B cell (primary cell): ENCODE data around the gene UBE2J2. TPM values are rescaled to one million over a fixed set of nuclear protein-coding genes. Genes with fewer than 3 reads are reported as not detected.

Experiments used
- ATAC-seq: fragments of 200-7000 bp; cut with Tn5 transposase; one replicate; pipeline ENCODE4 v1.10.0; 2021; ENCODE audit warnings: low read depth, mild to moderate bottlenecking, moderate number of reproducible peaks, moderate library complexity
- CTCF ChIA-PET: fragments of 350-600 bp; sonication (Branson Sonifier 250); formaldehyde crosslinking; loops from one replicate; lab custom pipeline; 2021; ENCODE audit warnings: antibody characterized with exemption, inconsistent platforms; lab: Charles Lee
- POLR2A ChIA-PET: fragments of 350-600 bp; sonication (Branson Sonifier 250); formaldehyde crosslinking; loops from one replicate; lab custom pipeline; 2021; ENCODE audit warnings: antibody characterized with exemption; lab: Charles Lee
- DNase-seq: peaks from one replicate; pipeline ENCODE4 v3.0.0; 2013
- H2AFZ ChIP-seq: 2 replicates; pipeline ENCODE4 v1.6.1; 2012; ENCODE audit warnings: mild to moderate bottlenecking, low read depth, low read length; ENCODE audit not compliant: insufficient read depth, poor library complexity, severe bottlenecking
- H3K27ac ChIP-seq, 2 donors: 1 replicate in 1 of 2; 2 replicates in 1 of 2; pipeline ENCODE4 v1.5.1; 2012 to 2013; ENCODE audit warnings: low read length in 2 of 2, mild to moderate bottlenecking in 2 of 2, moderate library complexity in 1 of 2
- H3K27me3 ChIP-seq, 4 experiments: fragments of 200-600 bp in 1 of 4; sonication (generic) in 1 of 4; replicated peaks in 1 of 4; 1 replicate in 2 of 4; 2 replicates in 2 of 4; pipeline versions ENCODE4 v1.6.1 to v1.7.0; 2013 to 2016; ENCODE audit warnings: low read length in 3 of 4, mild to moderate bottlenecking in 2 of 4, mixed read lengths in 1 of 4, moderate library complexity in 1 of 4; ENCODE audit not compliant: insufficient read depth in 4 of 4, control insufficient read depth in 3 of 4; ENCODE audit errors: control extremely low read depth in 1 of 4
- H3K36me3 ChIP-seq, 2 experiments: replicated peaks in 1 of 2; 1 replicate in 1 of 2; 2 replicates in 1 of 2; pipeline versions ENCODE4 v1.6.1 to v1.7.1; 2013; ENCODE audit warnings: low read length in 1 of 2; ENCODE audit not compliant: insufficient read depth in 2 of 2, control insufficient read depth in 1 of 2; ENCODE audit errors: control extremely low read depth in 1 of 2, extremely low read depth in 1 of 2
- H3K4me1 ChIP-seq, 2 donors: fragments of 200-600 bp in 1 of 2; sonication (generic) in 1 of 2; 1 replicate in 1 of 2; 2 replicates in 1 of 2; pipeline versions ENCODE4 v1.5.1 to v1.6.1; 2013 to 2017; ENCODE audit warnings: low read length in 2 of 2; ENCODE audit not compliant: control insufficient read depth in 2 of 2, insufficient read depth in 2 of 2
- H3K4me2 ChIP-seq: replicated peaks from 2 replicates; pipeline ENCODE3; 2012; ENCODE audit warnings: mild to moderate bottlenecking, low read depth, low read length; ENCODE audit not compliant: poor library complexity, severe bottlenecking
- H3K4me3 ChIP-seq, 5 experiments: fragments of 200-600 bp in 1 of 5; sonication (generic) in 1 of 5; 1 replicate in 3 of 5; 2 replicates in 2 of 5; pipeline versions ENCODE4 v1.5.1 to v1.7.0; 2011 to 2016; ENCODE audit warnings: low read length in 4 of 5, mild to moderate bottlenecking in 4 of 5, low read depth in 2 of 5, control low read depth in 1 of 5, moderate library complexity in 1 of 5; ENCODE audit not compliant: insufficient read depth in 1 of 5; ENCODE audit errors: control extremely low read depth in 1 of 5, extremely low read depth in 1 of 5
- H3K79me2 ChIP-seq: fragments of 200-600 bp; sonication (generic); one replicate; pipeline ENCODE4 v1.6.0; 2016; ENCODE audit warnings: low read length; ENCODE audit not compliant: control insufficient read depth, insufficient read depth
- H3K9ac ChIP-seq: fragments of 200-600 bp; sonication (generic); 2 replicates; pipeline ENCODE4 v1.6.1; 2017; ENCODE audit warnings: mild to moderate bottlenecking, low read length, moderate library complexity
- H3K9me3 ChIP-seq, 3 donors: one replicate each; pipeline versions ENCODE4 v1.6.1 to v1.7.1; 2013; ENCODE audit warnings: low read length in 2 of 3; ENCODE audit not compliant: control insufficient read depth in 2 of 3, insufficient read depth in 1 of 3; ENCODE audit errors: control extremely low read depth in 1 of 3
- H4K20me1 ChIP-seq: 2 replicates; pipeline ENCODE4 v1.6.0; 2012; ENCODE audit warnings: mild to moderate bottlenecking, low read length; ENCODE audit not compliant: insufficient read depth, control insufficient read depth, poor library complexity, severe bottlenecking
- H3K27ac Mint-ChIP-seq: one replicate; pipeline ENCODE4 v1.8.0; 2021; ENCODE audit warnings: mixed read lengths
- H3K27me3 Mint-ChIP-seq: one replicate; pipeline ENCODE4 v1.8.0; 2021; ENCODE audit warnings: mixed read lengths
- H3K4me1 Mint-ChIP-seq: one replicate; pipeline ENCODE4 v1.8.0; 2021; ENCODE audit warnings: mixed read lengths
- H3K4me3 Mint-ChIP-seq: one replicate; pipeline ENCODE4 v1.8.0; 2021; ENCODE audit warnings: mixed read lengths
- H3K9me3 Mint-ChIP-seq: one replicate; pipeline ENCODE4 v1.8.0; 2022; ENCODE audit warnings: mixed read lengths; ENCODE audit not compliant: insufficient read depth
- CTCF ChIP-seq: fragments of 200-600 bp; IDR thresholded peaks from one replicate; pipeline ENCODE4 v1.8.0; 2022; ENCODE audit warnings: antibody characterized with exemption, mild to moderate bottlenecking
- EZH2 ChIP-seq: IDR thresholded peaks from 2 replicates; pipeline ENCODE4 v1.6.1; 2012; ENCODE audit warnings: borderline replicate concordance, low read depth, mild to moderate bottlenecking, moderate library complexity, low read length; ENCODE audit not compliant: insufficient read depth, poor library complexity, severe bottlenecking
- WGBS: methylation state at CpG from one replicate; pipeline ENCODE4 v1.1.5; 2013; ENCODE audit warnings: missing lambda C conversion rate; ENCODE audit not compliant: insufficient coverage; 5-methylcytosine and 5-hydroxymethylcytosine counted together
- intact Hi-C: fragments of 100-400 bp; cut with micrococcal nuclease; formaldehyde crosslinking; loops from one replicate; pipeline ENCODE4 v1.10.0; 2022
- polyA plus RNA-seq: library from polyadenylated mRNA; depleted of rRNA; stranded (reverse); fragments of >200 nt; gene quantifications from 2 replicates; pipeline ENCODE4 v1.2.3, GENCODE V29; 2012
- total RNA-seq, 2 donors: library from RNA; stranded (reverse); fragments of 120-200 nt in 1 of 2; gene quantifications; 1 replicate in 1 of 2; 2 replicates in 1 of 2; pipeline versions ENCODE4 v1.2.3 to v1.2.4, GENCODE V29; 2013 to 2022

Gene UBE2J2
- total and polyA plus RNA-seq, 2 donors (not counting 1 experiment from before 2014, with no cell fraction given) = 40.1 to 115 TPM

DNA sequence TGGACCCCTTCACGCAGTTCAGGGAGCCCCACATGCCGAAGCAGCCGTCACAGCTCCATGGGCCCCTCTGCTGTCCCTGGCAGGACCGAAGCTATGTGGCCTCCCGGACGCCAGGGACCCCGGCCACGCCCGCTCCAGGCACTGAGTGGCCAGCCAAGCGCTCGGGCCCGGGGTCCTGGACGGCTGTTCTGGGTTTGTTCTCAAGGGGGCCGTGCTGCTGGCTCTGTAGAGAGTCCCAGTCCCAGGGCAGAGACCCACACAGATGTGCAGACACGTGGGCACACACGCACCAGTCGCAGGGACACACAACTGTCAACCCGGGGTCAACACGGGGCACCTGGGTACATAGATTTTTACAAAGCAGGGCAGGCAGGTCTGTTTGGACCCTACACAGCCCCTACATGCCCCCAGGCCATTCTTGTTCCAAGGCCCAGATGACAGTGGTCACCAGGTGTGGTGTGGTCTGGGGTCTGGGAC, 34.9 kb downstream of the UBE2J2 start:
- H3K9ac ChIP-seq = no peak overlapping the region
- no peak for ATAC-seq
- peaks cover 0 to 7% of the 10 kb centered on the region in 2 experiments for H3K36me3 ChIP-seq
- Mint-ChIP-seq H3K9me3 (no peaks in the 10 kb centered on the region), H3K4me1 (peaks cover 20% of the 10 kb centered on the region), H3K4me3 (no peak overlapping the region), H3K27ac (no peak overlapping the region), H3K27me3 (no peaks in the 10 kb centered on the region)
- CTCF ChIA-PET = interaction anchor here (1.1 to 2.8 kb wide), 2 partner anchors 12 to 116 kb away, joined by 3 to 19 read pairs; no protein-coding TSS in a partner anchor
- H3K4me3 ChIP-seq = no peak overlapping the region
- no peak for DNase-seq
- no peak for TF ChIP-seq EZH2
- TF ChIP-seq CTCF = no peak
- H3K27ac ChIP-seq = no peak overlapping the region
- 73% methylated on average over 18 of the region's 19 CpGs for WGBS
- POLR2A ChIA-PET = no interaction called here
- peaks cover 9% of the 10 kb centered on the region for H3K79me2 ChIP-seq
- H3K4me1 ChIP-seq = peaks cover 13 to 15% of the 10 kb centered on the region in 2 donors
- H3K9me3 ChIP-seq = peaks cover 0 to 5% (median 0%) of the 10 kb centered on the region in 3 donors
- no peak overlapping the region for H3K4me2 ChIP-seq
- H4K20me1 ChIP-seq = peaks cover 16% of the 10 kb centered on the region
- H3K27me3 ChIP-seq = peaks cover 0 to 36% (median 8%) of the 10 kb centered on the region in 4 experiments
- intact Hi-C loops = loop anchor here (10.0 kb wide), 1 partner anchor 204 kb away; no protein-coding TSS in a partner anchor
- no peak overlapping the region for H2AFZ ChIP-seq
